Ishikawa (cell line): ENCODE results near the gene ANK2.

Experiments
- CEBPB ChIP-seq: IDR thresholded peaks from 2 replicates; pipeline ENCODE4 v1.6.1; 2012
- CREB1 ChIP-seq: IDR thresholded peaks from 2 replicates; pipeline ENCODE4 v1.6.1; 2012; ENCODE audit warnings: low read depth
- EGR1 ChIP-seq: IDR thresholded peaks from 2 replicates; pipeline ENCODE4 v1.6.1; 2012
- EP300 ChIP-seq: IDR thresholded peaks from 2 replicates; pipeline ENCODE4 v1.6.1; 2012; ENCODE audit warnings: borderline replicate concordance
- FOXM1 ChIP-seq: IDR thresholded peaks from 2 replicates; pipeline ENCODE4 v1.6.1; 2012; ENCODE audit warnings: low read depth, borderline replicate concordance
- MAX ChIP-seq: IDR thresholded peaks from 2 replicates; pipeline ENCODE4 v1.6.1; 2012
- NFIC ChIP-seq: IDR thresholded peaks from 2 replicates; pipeline ENCODE4 v1.6.1; 2012
- RAD21 ChIP-seq: IDR thresholded peaks from 2 replicates; pipeline ENCODE4 v1.6.1; 2012; ENCODE audit warnings: low read depth
- REST ChIP-seq: IDR thresholded peaks from 2 replicates; pipeline ENCODE4 v1.6.1; 2012; ENCODE audit warnings: low read depth, mild to moderate bottlenecking
- TAF1 ChIP-seq: IDR thresholded peaks from 2 replicates; pipeline ENCODE4 v1.6.1; 2012; ENCODE audit warnings: low read depth, mild to moderate bottlenecking
- TCF12 ChIP-seq: IDR thresholded peaks from 2 replicates; pipeline ENCODE4 v1.6.1; 2012; ENCODE audit warnings: low read depth
- TEAD4 ChIP-seq: IDR thresholded peaks from 2 replicates; pipeline ENCODE4 v1.6.1; 2012
- USF1 ChIP-seq: IDR thresholded peaks from 2 replicates; pipeline ENCODE4 v1.6.1; 2012
- YY1 ChIP-seq: IDR thresholded peaks from 2 replicates; pipeline ENCODE4 v1.6.1; 2012; ENCODE audit warnings: low read depth
- ZBTB7A ChIP-seq: IDR thresholded peaks from 2 replicates; pipeline ENCODE4 v1.6.1; 2012; ENCODE audit warnings: low read depth

Gene ANK2

GRCh38 chr4:113049421-113050370, at the start of gene ANK2:
TSS of gene ANK2 (plus strand) at chr4:113049653. CDS start at chr4:113049729, 76 bp downstream.
- TF ChIP-seq TCF12: no peak
- TF ChIP-seq TAF1: no peak
- no peak for TF ChIP-seq CREB1
- TF ChIP-seq USF1: no peak
- no peak for TF ChIP-seq EGR1
- no peak for TF ChIP-seq TEAD4
- TF ChIP-seq YY1: no peak
- TF ChIP-seq ZBTB7A: no peak
- no peak for TF ChIP-seq NFIC
- TF ChIP-seq EP300: no peak
- no peak for TF ChIP-seq REST
- TF ChIP-seq MAX: no peak
- no peak for TF ChIP-seq FOXM1
- no peak for TF ChIP-seq RAD21

GRCh38 chr4:113003841-113004240, 45.6 kb upstream of the ANK2 start:
- TF ChIP-seq REST (no peak), NFIC (no peak), TEAD4 (no peak), ZBTB7A (no peak), FOXM1 (no peak), MAX (no peak), YY1 (no peak), RAD21 (no peak), CEBPB (no peak), CREB1 (no peak), EP300 (no peak), USF1 (no peak), EGR1 (no peak), TAF1 (no peak), TCF12 (no peak)

GRCh38 chr4:113004655-113005054, 44.8 kb upstream of the ANK2 start:
- TF ChIP-seq RAD21 (no peak), EGR1 (no peak), CEBPB (no peak), ZBTB7A (no peak), CREB1 (no peak), TAF1 (no peak), FOXM1 (no peak), TCF12 (no peak), TEAD4 (no peak), YY1 (no peak), REST (no peak), MAX (no peak), USF1 (no peak)
